MCF 10A (cell line): ENCODE measurements around the gene ZBTB21. TPM values are rescaled to one million over a fixed set of nuclear protein-coding genes. Genes with fewer than 3 reads are reported as not detected.

Experiments used
- BruUV-seq: library from RNA; stranded (reverse); fragments of 400-500 nt; replicated peaks from 2 replicates; lab custom pipeline; 2021; lab: Mats Ljungman, UMichigan
- CTCF ChIA-PET: fragments of 300-600 bp; sonication (Branson Sonifier 250); formaldehyde crosslinking; extraction: SDS; loops from one replicate; lab custom pipeline; 2021; ENCODE audit warnings: antibody characterized with exemption, inconsistent platforms; lab: Yijun Ruan, JAX
- POLR2A ChIA-PET: fragments of 300-600, 350-650 bp; sonication (Branson Sonifier 250); formaldehyde crosslinking; extraction: SDS; loops from one replicate; lab custom pipeline; 2020; ENCODE audit warnings: antibody characterized with exemption, inconsistent platforms; lab: Yijun Ruan, JAX
- DNase-seq: peaks from one replicate; pipeline ENCODE4 v3.0.0-alpha.2; 2018; ENCODE audit not compliant: unreplicated experiment
- H3K27ac Mint-ChIP-seq: one replicate; pipeline ENCODE4 v1.8.0; 2022; ENCODE audit warnings: mild to moderate bottlenecking, low read depth, mixed read lengths; ENCODE audit not compliant: unreplicated experiment
- H3K27me3 Mint-ChIP-seq: one replicate; pipeline ENCODE4 v1.8.0; 2022; ENCODE audit warnings: mixed read lengths; ENCODE audit not compliant: insufficient read depth, unreplicated experiment
- H3K36me3 Mint-ChIP-seq: one replicate; pipeline ENCODE4 v1.8.0; 2022; ENCODE audit warnings: mild to moderate bottlenecking, moderate library complexity, mixed read lengths; ENCODE audit not compliant: insufficient read depth, unreplicated experiment
- H3K4me1 Mint-ChIP-seq: one replicate; pipeline ENCODE4 v1.8.0; 2022; ENCODE audit warnings: mixed read lengths; ENCODE audit not compliant: insufficient read depth, unreplicated experiment
- H3K4me3 Mint-ChIP-seq: one replicate; pipeline ENCODE4 v1.8.0; 2022; ENCODE audit warnings: mild to moderate bottlenecking, moderate library complexity, mixed read lengths; ENCODE audit not compliant: unreplicated experiment
- H3K9me3 Mint-ChIP-seq: one replicate; pipeline ENCODE4 v1.8.0; 2022; ENCODE audit warnings: mixed read lengths; ENCODE audit not compliant: unreplicated experiment
- CTCF ChIP-seq: fragments of 200-600 bp; IDR thresholded peaks from one replicate; pipeline ENCODE4 v1.8.0; 2022; ENCODE audit warnings: antibody characterized with exemption, mild to moderate bottlenecking; ENCODE audit not compliant: unreplicated experiment
- intact Hi-C: fragments of 100-400 bp; cut with micrococcal nuclease; formaldehyde crosslinking; loops from 2 replicates; pipeline ENCODE4 v1.14.1; 2022
- total RNA-seq: library from RNA; stranded (reverse); gene quantifications from 2 replicates; pipeline ENCODE4 v1.2.3, GENCODE V29; 2022

Gene ZBTB21
- total RNA-seq, 1 experiment from 2014 or later = 27.3 TPM

GRCh38 chr21:42022091-42022430 lies 11.9 kb upstream of the ZBTB21 start:
- CTCF ChIA-PET = no interaction called here
- DNase-seq = no peak
- H3K4me3 Mint-ChIP-seq = no peak overlapping the region
- POLR2A ChIA-PET = no interaction called here
- intact Hi-C loops = no loop called here
- peaks cover 4% of the 10 kb centered on the region for H3K36me3 Mint-ChIP-seq
- H3K9me3 Mint-ChIP-seq = no peaks in the 10 kb centered on the region
- no peak for TF ChIP-seq CTCF
- peaks cover 41% of the 10 kb centered on the region for H3K27me3 Mint-ChIP-seq
- no peaks in the 10 kb centered on the region for H3K4me1 Mint-ChIP-seq
- H3K27ac Mint-ChIP-seq = no peak overlapping the region
- BruUV-seq = no TSS peak

GRCh38 chr21:42021371-42022090 lies 11.4 kb upstream of the ZBTB21 start:
- intact Hi-C loops = no loop called here
- Mint-ChIP-seq H3K27me3 (peaks cover 41% of the 10 kb centered on the region), H3K4me3 (no peak overlapping the region), H3K4me1 (no peaks in the 10 kb centered on the region), H3K27ac (no peak overlapping the region), H3K36me3 (peaks cover 4% of the 10 kb centered on the region), H3K9me3 (no peaks in the 10 kb centered on the region)
- no peak for TF ChIP-seq CTCF
- CTCF ChIA-PET = interaction anchor here (1.4 kb wide), 1 partner anchor 19 kb away, joined by 3 read pairs; no protein-coding TSS in a partner anchor
- no TSS peak for BruUV-seq
- DNase-seq = no peak
- POLR2A ChIA-PET = no interaction called here

GRCh38 chr21:42019706-42020105 lies 9.5 kb upstream of the ZBTB21 start:
- no peak for DNase-seq
- Mint-ChIP-seq H3K27ac (no peak overlapping the region), H3K4me3 (no peak overlapping the region), H3K27me3 (peaks cover 38% of the 10 kb centered on the region), H3K36me3 (peaks cover 4% of the 10 kb centered on the region), H3K9me3 (peaks cover 4% of the 10 kb centered on the region), H3K4me1 (no peaks in the 10 kb centered on the region)
- POLR2A ChIA-PET = no interaction called here
- no peak for TF ChIP-seq CTCF
- intact Hi-C loops = no loop called here
- no TSS peak for BruUV-seq
- CTCF ChIA-PET = interaction anchor here (0.6 kb wide), 1 partner anchor 204 kb away, joined by 3 read pairs; no protein-coding TSS in a partner anchor

GRCh38 chr21:42019101-42019605 lies 9.0 kb upstream of the ZBTB21 start:
- BruUV-seq = no TSS peak
- ChIA-PET CTCF (no interaction called here), POLR2A (no interaction called here)
- Mint-ChIP-seq H3K4me3 (no peak overlapping the region), H3K9me3 (peaks cover 8% of the 10 kb centered on the region), H3K36me3 (peaks cover 4% of the 10 kb centered on the region), H3K27ac (no peak overlapping the region), H3K4me1 (no peaks in the 10 kb centered on the region), H3K27me3 (peaks cover 32% of the 10 kb centered on the region)
- no peak for TF ChIP-seq CTCF
- intact Hi-C loops = no loop called here
- DNase-seq = no peak
